Peyer's patch (tissue), 4 donors: ENCODE data around the gene PF4V1.

Experiments
- POLR2A ChIP-seq, 2 donors: fragments of 450-650 bp; IDR thresholded peaks; one replicate each; pipeline ENCODE4 v1.5.1; 2017; ENCODE audit warnings: antibody characterized with exemption in 2 of 2, mild to moderate bottlenecking in 2 of 2, moderate library complexity in 2 of 2
- TF ChIP-seq, protein P1 (sequence below), 6 experiments: fragments of 450-650 bp in 4 of 6; fragments of 200-600 bp in 2 of 6; sonication (generic) in 1 of 6; IDR thresholded peaks; one replicate each; pipeline ENCODE4 v1.5.1; 2017 to 2019; ENCODE audit warnings: antibody characterized with exemption in 6 of 6, mild to moderate bottlenecking in 3 of 6, moderate library complexity in 1 of 6

DNA sequence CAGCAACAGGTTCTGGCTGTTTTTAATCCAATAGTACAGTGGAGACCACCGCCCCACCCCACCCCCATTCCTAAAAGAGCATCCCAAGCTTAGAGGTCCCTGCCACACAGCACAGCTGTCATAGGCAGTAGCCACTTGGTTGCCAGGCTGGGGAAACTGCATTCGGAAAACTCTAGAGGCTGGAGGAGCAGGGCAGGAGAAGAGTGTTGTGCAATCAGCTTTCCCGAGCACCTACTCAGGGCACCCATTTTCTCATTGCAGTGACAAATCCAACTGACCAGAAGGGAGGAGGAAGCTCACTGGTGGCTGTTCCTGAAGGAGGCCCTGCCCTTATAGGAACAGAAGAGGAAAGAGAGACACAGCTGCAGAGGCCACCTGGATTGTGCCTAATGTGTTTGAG, 17.2 kb downstream of the PF4V1 start:
- TF ChIP-seq, protein P1, sequence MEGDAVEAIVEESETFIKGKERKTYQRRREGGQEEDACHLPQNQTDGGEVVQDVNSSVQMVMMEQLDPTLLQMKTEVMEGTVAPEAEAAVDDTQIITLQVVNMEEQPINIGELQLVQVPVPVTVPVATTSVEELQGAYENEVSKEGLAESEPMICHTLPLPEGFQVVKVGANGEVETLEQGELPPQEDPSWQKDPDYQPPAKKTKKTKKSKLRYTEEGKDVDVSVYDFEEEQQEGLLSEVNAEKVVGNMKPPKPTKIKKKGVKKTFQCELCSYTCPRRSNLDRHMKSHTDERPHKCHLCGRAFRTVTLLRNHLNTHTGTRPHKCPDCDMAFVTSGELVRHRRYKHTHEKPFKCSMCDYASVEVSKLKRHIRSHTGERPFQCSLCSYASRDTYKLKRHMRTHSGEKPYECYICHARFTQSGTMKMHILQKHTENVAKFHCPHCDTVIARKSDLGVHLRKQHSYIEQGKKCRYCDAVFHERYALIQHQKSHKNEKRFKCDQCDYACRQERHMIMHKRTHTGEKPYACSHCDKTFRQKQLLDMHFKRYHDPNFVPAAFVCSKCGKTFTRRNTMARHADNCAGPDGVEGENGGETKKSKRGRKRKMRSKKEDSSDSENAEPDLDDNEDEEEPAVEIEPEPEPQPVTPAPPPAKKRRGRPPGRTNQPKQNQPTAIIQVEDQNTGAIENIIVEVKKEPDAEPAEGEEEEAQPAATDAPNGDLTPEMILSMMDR (IDR thresholded peaks at IDR 0.05), result no peak
- TF ChIP-seq POLR2A (IDR thresholded peaks at IDR 0.05), result no peak
